ENCODE data around the gene FAM117A.

GRCh38 chr17:49680314-49680713, 83.6 kb downstream of the FAM117A start:
- no peak for TF ChIP-seq POLR2AphosphoS5 (IDR thresholded peaks at IDR 0.05; ENCODE audit: borderline replicate concordance, low read depth, low read length)
- no peak for TF ChIP-seq EZH2 (IDR thresholded peaks at IDR 0.05)

Measured in SK-N-MC (cell line).